ENCODE measurements around the gene SCFD2.

DNA sequence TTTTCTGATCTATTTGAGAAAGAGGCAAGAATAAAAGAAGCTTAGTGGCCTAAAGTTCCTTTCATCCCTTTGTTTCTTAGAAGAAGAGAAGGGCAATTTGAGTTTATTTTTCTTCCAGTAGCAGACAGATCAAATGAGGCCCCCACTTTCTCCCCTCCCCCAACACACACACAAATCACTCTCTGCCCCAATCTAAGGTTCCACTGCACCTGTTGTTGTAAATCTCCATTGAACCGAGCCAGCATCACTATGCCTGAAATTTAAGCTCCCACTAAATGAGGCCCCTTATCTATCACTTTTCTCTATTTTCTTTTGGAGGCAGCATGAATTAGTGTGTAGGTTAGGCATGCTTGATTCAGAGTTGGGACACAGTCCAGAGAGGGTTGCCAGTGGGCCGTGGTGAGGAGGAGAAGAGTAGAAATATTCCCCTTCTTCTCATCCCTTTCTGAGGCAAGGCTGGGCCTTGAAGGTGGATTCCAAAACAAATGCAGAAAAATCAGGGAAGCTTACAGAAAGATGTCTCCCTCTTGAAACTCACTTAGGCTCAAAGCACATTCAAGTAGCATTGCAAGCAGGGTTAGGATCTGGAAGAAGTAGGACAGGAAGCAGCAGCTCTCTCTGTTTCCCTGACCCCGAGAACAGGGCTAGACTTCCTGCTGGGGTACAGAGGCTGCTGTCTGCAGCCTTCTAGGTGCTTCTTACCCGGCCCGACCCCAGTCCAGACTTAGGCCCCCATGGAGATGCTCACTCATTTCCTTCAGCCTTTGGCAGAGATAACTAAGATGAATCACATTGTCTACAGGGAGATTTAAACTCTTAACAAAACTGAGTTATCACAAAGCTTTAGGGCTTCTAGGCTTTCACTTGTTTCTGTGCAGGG lies 433.0 kb downstream of the SCFD2 start:
- TF ChIP-seq, protein P1, sequence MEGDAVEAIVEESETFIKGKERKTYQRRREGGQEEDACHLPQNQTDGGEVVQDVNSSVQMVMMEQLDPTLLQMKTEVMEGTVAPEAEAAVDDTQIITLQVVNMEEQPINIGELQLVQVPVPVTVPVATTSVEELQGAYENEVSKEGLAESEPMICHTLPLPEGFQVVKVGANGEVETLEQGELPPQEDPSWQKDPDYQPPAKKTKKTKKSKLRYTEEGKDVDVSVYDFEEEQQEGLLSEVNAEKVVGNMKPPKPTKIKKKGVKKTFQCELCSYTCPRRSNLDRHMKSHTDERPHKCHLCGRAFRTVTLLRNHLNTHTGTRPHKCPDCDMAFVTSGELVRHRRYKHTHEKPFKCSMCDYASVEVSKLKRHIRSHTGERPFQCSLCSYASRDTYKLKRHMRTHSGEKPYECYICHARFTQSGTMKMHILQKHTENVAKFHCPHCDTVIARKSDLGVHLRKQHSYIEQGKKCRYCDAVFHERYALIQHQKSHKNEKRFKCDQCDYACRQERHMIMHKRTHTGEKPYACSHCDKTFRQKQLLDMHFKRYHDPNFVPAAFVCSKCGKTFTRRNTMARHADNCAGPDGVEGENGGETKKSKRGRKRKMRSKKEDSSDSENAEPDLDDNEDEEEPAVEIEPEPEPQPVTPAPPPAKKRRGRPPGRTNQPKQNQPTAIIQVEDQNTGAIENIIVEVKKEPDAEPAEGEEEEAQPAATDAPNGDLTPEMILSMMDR (conservative IDR thresholded peaks at IDR 0.05), result no peak
- no peak for TF ChIP-seq EZH2 (IDR thresholded peaks at IDR 0.05; ENCODE audit: low read depth)

Data from PC-9 (cell line).